A549 (cell line): ENCODE data around the gene RIMBP2.

ENCODE experiments used
- HOXB5 ChIP-seq: fragments of 250-450 bp; sonication (Bioruptor Pico); IDR thresholded peaks from 2 replicates; pipeline ENCODE4 v1.5.0; 2020; ENCODE audit warnings: mild to moderate bottlenecking, moderate library complexity
- POLR2A ChIP-seq: IDR thresholded peaks from 2 replicates; pipeline ENCODE4 v1.6.1; 2012; ENCODE audit warnings: mild to moderate bottlenecking, low read length
- TF ChIP-seq, protein P1 (sequence below): fragments of >200 bp; sonication (Bioruptor Twin); formaldehyde crosslinking; IDR thresholded peaks from 3 replicates; pipeline ENCODE4 v1.5.1; 2016

DNA sequence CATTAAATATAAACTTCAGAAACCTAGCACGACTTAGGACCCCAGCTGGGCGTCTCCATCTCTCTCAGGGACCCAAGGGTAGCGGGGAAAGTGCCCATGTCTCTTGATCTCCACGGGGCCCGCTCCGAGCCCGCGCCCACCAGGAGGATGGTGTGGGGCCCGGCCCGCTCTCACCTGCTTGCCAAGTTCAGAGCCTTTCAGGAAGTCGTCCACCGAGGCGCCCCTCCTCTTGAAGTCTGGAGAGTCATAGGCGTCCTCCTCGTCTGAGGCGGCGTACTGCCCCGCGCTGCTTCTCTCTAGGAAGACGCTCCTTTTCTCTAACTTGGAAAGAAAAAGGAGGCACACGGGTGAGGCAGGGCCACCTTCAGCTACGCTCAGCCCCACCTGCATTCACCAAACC, 281.5 kb downstream of the RIMBP2 start:
- TF ChIP-seq POLR2A, result no peak
- TF ChIP-seq HOXB5 (CRISPR knock-in tag), result no peak
- TF ChIP-seq, protein P1, sequence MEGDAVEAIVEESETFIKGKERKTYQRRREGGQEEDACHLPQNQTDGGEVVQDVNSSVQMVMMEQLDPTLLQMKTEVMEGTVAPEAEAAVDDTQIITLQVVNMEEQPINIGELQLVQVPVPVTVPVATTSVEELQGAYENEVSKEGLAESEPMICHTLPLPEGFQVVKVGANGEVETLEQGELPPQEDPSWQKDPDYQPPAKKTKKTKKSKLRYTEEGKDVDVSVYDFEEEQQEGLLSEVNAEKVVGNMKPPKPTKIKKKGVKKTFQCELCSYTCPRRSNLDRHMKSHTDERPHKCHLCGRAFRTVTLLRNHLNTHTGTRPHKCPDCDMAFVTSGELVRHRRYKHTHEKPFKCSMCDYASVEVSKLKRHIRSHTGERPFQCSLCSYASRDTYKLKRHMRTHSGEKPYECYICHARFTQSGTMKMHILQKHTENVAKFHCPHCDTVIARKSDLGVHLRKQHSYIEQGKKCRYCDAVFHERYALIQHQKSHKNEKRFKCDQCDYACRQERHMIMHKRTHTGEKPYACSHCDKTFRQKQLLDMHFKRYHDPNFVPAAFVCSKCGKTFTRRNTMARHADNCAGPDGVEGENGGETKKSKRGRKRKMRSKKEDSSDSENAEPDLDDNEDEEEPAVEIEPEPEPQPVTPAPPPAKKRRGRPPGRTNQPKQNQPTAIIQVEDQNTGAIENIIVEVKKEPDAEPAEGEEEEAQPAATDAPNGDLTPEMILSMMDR, result no peak
